Karpas-422 (cell line): ENCODE measurements around the gene OPA1. TPM values are rescaled to one million over a fixed set of nuclear protein-coding genes. Genes with fewer than 3 reads are reported as not detected.
A peak's percentile ranks its signal among the peaks of the same experiment; 100 is the strongest.

Experiments
- DNase-seq: peaks from one replicate; pipeline ENCODE4 v3.0.0-alpha.2; 2015
- H2AFZ ChIP-seq: fragments of 200-600 bp; sonication (generic); 2 replicates; pipeline ENCODE4 v1.6.1; 2014; ENCODE audit warnings: antibody characterized with exemption, low read length, mixed read lengths
- H3K27ac ChIP-seq: fragments of 200-600 bp; sonication (generic); 2 replicates; pipeline ENCODE4 v1.5.1; 2014; ENCODE audit warnings: mild to moderate bottlenecking, low read length, moderate library complexity
- H3K27me3 ChIP-seq: fragments of 200-600 bp; sonication (generic); 2 replicates; pipeline ENCODE4 v1.6.1; 2014; ENCODE audit warnings: low read length, mixed read lengths
- H3K36me3 ChIP-seq: fragments of 200-600 bp; sonication (generic); 2 replicates; pipeline ENCODE4 v1.6.1; 2014; ENCODE audit warnings: low read length, mixed read lengths; ENCODE audit not compliant: insufficient read depth
- H3K4me1 ChIP-seq: fragments of 200-600 bp; sonication (generic); 2 replicates; pipeline ENCODE4 v1.6.1; 2014; ENCODE audit warnings: mild to moderate bottlenecking, low read length, mixed read lengths
- H3K4me2 ChIP-seq: fragments of 200-600 bp; sonication (generic); 2 replicates; pipeline ENCODE4 v1.6.1; 2014; ENCODE audit warnings: low read length, low read depth, mild to moderate bottlenecking; ENCODE audit not compliant: poor library complexity, severe bottlenecking
- H3K4me3 ChIP-seq: fragments of 200-600 bp; sonication (generic); 2 replicates; pipeline ENCODE4 v1.5.1; 2014; ENCODE audit warnings: mild to moderate bottlenecking, antibody characterized with exemption, low read length, mixed read lengths
- H3K79me2 ChIP-seq: fragments of 200-600 bp; sonication (generic); 2 replicates; pipeline ENCODE4 v1.6.1; 2014; ENCODE audit warnings: mild to moderate bottlenecking, low read length, mixed read lengths
- H3K9ac ChIP-seq: fragments of 200-600 bp; sonication (generic); 2 replicates; pipeline ENCODE4 v1.6.0; 2014; ENCODE audit warnings: low read length
- H3K9me2 ChIP-seq: fragments of 200-600 bp; sonication (generic), shearing (Covaris generic); replicated peaks from 2 replicates; pipeline ENCODE4 v1.6.0; 2014; ENCODE audit warnings: mild to moderate bottlenecking, low read length, moderate library complexity; ENCODE audit not compliant: insufficient read depth
- H3K9me3 ChIP-seq: fragments of 300-700, 200-600 bp; sonication (generic); 2 replicates; pipeline ENCODE4 v1.6.1; 2014; ENCODE audit warnings: low read length, mixed read lengths
- H4K20me1 ChIP-seq: fragments of 200-600 bp; sonication (generic); 2 replicates; pipeline ENCODE4 v1.6.1; 2014; ENCODE audit warnings: mild to moderate bottlenecking, antibody characterized with exemption, low read length, low read depth; ENCODE audit not compliant: insufficient read depth
- total RNA-seq: library from RNA; depleted of rRNA; stranded (reverse); fragments of >200 nt; shearing (Covaris generic); gene quantifications from 2 replicates; pipeline ENCODE4 v1.2.3, GENCODE V29; 2014; ENCODE audit warnings: low replicate concordance

OPA1 gene
- total RNA-seq, 1 experiment from 2014 or later = 127 TPM

DNA sequence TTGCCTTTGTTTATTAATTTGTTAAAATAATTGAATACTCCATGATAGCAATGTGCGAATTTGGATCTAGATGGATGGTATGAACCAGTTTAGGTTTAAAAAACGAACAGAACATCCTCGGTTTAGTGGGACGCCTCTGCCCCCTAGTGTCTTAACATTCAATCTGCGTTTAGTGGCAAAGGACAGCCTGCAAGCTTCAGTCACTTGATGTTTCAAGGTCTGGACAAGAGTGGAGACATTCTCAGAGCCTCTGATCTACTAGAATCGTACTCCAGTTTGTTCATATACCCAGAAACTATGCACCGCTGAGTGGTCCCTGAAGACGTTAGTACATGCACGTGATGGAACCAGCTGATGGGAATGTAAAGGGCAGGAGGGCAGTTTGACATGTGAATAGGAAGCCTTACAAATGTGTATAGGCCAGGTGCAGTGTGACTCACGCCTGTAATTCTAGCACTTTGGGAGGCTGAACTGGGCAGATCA is 20.5 kb upstream of the OPA1 start:
- H3K4me1 ChIP-seq = peaks cover 15% of the 10 kb centered on the region
- no peak overlapping the region for H3K27ac ChIP-seq
- H2AFZ ChIP-seq = no peak overlapping the region
- no peak overlapping the region for H3K4me2 ChIP-seq
- H3K9me3 ChIP-seq = no peaks in the 10 kb centered on the region
- no peaks in the 10 kb centered on the region for H3K9me2 ChIP-seq
- H3K27me3 ChIP-seq = no peaks in the 10 kb centered on the region
- H3K9ac ChIP-seq = no peak overlapping the region
- H3K79me2 ChIP-seq = no peaks in the 10 kb centered on the region
- H3K4me3 ChIP-seq = no peak overlapping the region
- H4K20me1 ChIP-seq = no peaks in the 10 kb centered on the region
- peak; percentile 91 for DNase-seq
- no peaks in the 10 kb centered on the region for H3K36me3 ChIP-seq

DNA sequence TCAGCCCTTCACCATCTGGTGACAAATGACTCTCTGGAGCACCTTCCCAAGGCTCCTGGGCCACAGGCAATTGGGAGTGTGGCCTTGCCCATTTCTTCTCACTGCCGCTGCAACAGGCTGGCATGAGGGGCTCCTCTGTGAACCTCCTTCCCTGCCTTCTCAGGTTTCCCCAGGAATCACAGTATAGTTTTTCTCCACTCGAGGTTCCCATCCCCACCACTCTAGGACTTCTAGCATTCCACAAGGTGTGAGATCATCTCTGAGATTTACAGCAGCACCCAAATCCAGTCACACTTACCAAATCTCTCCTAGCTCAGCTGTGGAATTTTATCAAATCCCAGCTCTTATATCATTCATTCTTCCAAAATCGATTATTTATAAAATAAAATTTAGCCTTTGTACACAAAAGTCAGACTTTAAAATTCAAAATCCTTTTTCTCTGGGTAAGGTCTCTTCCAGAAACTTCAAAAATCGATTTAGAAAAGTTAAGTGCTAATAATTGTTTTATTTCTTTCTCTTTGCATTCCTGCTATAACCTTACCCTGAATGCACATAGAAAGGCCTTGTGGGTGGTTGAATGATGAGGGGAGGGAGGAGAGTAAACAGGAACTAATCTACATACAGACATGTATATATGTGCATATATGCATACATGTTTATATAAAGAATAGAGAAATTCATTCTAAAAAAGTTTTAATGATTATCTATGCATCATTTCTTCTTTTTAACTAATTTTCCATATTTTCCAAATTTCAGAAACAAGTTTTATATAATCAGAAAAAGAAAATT is 19.4 kb upstream of the OPA1 start:
- Histone ChIP-seq H4K20me1 (no peaks in the 10 kb centered on the region), H3K27me3 (no peaks in the 10 kb centered on the region), H3K9ac (no peak overlapping the region), H3K4me1 (peaks cover 13% of the 10 kb centered on the region), H3K4me3 (no peak overlapping the region), H3K9me3 (no peaks in the 10 kb centered on the region), H3K9me2 (no peaks in the 10 kb centered on the region), H3K36me3 (no peaks in the 10 kb centered on the region), H2AFZ (no peak overlapping the region), H3K79me2 (no peaks in the 10 kb centered on the region), H3K4me2 (no peak overlapping the region), H3K27ac (no peak overlapping the region)
- DNase-seq = no peak

DNA sequence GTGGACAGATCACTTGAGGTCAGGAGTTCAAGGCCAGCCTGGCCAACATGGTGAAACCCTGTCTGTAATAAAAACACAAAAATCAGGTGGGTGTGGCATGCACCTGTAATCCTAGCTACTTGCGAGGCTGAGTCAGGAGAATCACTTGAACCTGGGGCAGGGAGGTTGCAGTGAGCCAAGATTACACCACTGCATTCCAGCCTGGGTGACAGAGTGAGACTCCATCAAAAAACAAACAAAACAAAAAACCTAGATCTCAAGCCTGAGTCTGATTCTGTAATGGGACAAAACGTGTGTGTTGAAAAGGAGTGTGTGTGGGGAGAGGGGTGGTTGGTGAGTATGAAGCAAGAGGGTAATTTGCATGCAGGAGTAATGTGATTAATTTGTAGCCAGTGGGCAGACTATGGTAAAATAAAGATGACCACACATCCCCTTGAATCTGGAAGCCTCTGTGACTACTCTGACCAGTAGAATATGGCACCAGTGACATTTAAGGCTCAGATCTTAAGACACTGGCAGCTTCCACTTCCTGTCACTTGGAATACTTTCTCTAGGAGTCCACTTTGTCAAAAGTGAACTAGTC is 18.4 kb upstream of the OPA1 start:
- no peak overlapping the region for H2AFZ ChIP-seq
- no peaks in the 10 kb centered on the region for H3K36me3 ChIP-seq
- no peak for DNase-seq
- peaks cover 13% of the 10 kb centered on the region for H3K4me1 ChIP-seq
- no peaks in the 10 kb centered on the region for H4K20me1 ChIP-seq
- no peak overlapping the region for H3K4me2 ChIP-seq
- no peak overlapping the region for H3K4me3 ChIP-seq
- H3K27ac ChIP-seq = no peak overlapping the region
- no peaks in the 10 kb centered on the region for H3K9me3 ChIP-seq
- no peaks in the 10 kb centered on the region for H3K9me2 ChIP-seq
- no peaks in the 10 kb centered on the region for H3K79me2 ChIP-seq
- no peaks in the 10 kb centered on the region for H3K27me3 ChIP-seq
- no peak overlapping the region for H3K9ac ChIP-seq

DNA sequence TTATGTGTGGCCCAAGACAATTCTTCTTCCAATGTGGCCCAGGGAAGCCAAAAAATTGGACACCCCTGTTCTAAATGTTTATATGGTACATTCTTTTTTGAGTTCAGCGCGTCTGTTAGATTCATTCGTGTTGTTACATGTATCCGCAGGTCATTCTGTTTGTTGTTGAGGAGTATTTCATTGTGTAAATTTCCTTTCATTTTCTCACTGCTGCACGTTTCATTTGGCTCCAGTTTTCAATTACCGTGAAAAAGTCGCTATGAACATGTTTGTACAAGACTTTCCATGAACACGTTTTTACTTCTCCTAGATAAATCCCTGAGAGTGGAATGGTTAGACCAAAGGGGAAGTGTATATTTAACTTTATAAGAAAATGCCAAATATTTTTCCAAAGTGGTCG is 7.5 kb upstream of the OPA1 start:
- Histone ChIP-seq H3K4me1 (no peaks in the 10 kb centered on the region), H3K4me3 (no peak overlapping the region), H3K27ac (no peak overlapping the region), H3K9me2 (no peaks in the 10 kb centered on the region), H3K4me2 (no peak overlapping the region), H3K9me3 (no peaks in the 10 kb centered on the region), H4K20me1 (no peaks in the 10 kb centered on the region), H3K36me3 (no peaks in the 10 kb centered on the region), H3K27me3 (no peaks in the 10 kb centered on the region), H3K9ac (no peak overlapping the region), H3K79me2 (no peaks in the 10 kb centered on the region), H2AFZ (no peak overlapping the region)
- DNase-seq = no peak

DNA sequence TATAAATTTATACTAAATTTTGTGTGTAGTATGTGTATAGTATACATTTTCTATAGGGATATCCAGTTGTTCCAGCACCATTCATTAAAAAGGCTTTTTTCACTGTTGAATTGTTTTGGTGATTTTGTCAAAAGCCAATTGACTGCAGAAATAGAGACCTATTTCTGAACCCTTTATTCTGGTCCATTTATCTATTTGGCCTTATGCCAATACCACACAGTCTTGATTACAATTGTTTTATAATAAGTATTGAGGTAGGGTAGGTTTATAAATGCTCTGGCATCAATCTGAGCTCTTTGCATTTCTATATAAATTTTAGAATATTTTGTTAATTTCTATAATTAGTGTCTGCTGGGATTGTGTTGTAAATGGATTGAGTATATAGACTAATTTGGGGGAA is 6.5 kb upstream of the OPA1 start:
- peaks cover 3% of the 10 kb centered on the region for H3K4me1 ChIP-seq
- peaks cover 3% of the 10 kb centered on the region for H3K79me2 ChIP-seq
- no peaks in the 10 kb centered on the region for H3K27me3 ChIP-seq
- H3K9ac ChIP-seq = no peak overlapping the region
- no peak overlapping the region for H3K27ac ChIP-seq
- no peaks in the 10 kb centered on the region for H3K9me2 ChIP-seq
- H4K20me1 ChIP-seq = no peaks in the 10 kb centered on the region
- H3K9me3 ChIP-seq = no peaks in the 10 kb centered on the region
- no peak overlapping the region for H3K4me3 ChIP-seq
- no peak for DNase-seq
- no peak overlapping the region for H3K4me2 ChIP-seq
- H2AFZ ChIP-seq = no peak overlapping the region
- no peaks in the 10 kb centered on the region for H3K36me3 ChIP-seq

DNA sequence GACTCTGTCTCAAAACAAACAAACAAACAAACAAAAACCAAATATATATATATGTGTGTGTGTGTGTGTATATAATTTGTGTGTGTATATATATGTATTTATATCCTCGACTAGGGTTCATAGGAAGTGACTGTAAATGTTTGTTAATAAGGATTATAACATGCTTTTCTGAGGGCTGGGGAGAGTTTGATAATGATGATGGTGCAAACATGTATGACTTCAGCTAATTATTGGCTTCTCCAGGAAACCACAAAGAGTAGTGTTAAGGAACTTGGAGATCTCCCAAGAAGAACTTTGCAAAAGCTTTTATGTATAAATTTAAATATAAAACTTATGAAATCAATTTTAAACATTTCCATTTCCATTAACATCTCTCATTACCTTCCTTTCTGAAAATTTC is 3.9 kb upstream of the OPA1 start:
- Histone ChIP-seq H3K4me3 (no peak overlapping the region), H3K9ac (no peak overlapping the region), H4K20me1 (no peaks in the 10 kb centered on the region; the same call in 1 of the 2 replicates), H3K79me2 (peaks cover 29% of the 10 kb centered on the region), H3K36me3 (no peaks in the 10 kb centered on the region), H2AFZ (no peak overlapping the region), H3K9me3 (no peaks in the 10 kb centered on the region), H3K9me2 (no peaks in the 10 kb centered on the region), H3K27me3 (no peaks in the 10 kb centered on the region), H3K4me2 (no peak overlapping the region), H3K4me1 (peaks cover 15% of the 10 kb centered on the region), H3K27ac (no peak overlapping the region)
- DNase-seq = no peak

DNA sequence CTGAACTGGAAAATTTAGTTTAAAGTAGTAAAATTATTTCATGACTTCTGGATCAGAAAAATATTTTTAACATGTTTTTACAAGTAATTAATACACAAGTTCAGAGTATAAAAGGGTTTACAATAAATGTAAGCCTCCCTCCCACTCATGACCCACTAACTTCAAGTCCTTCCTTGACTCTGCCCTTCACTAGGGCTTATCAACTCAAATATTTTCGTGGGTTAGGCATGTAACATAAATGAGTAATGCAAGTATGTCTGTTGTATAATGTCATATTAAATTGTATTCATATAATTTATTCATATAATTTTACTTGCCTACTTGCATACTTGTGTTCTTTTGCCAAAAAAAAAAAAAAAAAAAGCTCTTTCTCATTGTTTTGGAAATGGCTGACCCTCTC is 3.4 kb upstream of the OPA1 start:
- Histone ChIP-seq H3K27me3 (no peaks in the 10 kb centered on the region), H3K27ac (no peak overlapping the region), H2AFZ (no peak overlapping the region), H3K36me3 (no peaks in the 10 kb centered on the region), H4K20me1 (no peaks in the 10 kb centered on the region; the same call in 1 of the 2 replicates), H3K4me1 (peaks cover 20% of the 10 kb centered on the region), H3K4me2 (no peak overlapping the region), H3K9me2 (no peaks in the 10 kb centered on the region), H3K9ac (no peak overlapping the region), H3K4me3 (no peak overlapping the region), H3K79me2 (peaks cover 34% of the 10 kb centered on the region), H3K9me3 (no peaks in the 10 kb centered on the region)
- no peak for DNase-seq

DNA sequence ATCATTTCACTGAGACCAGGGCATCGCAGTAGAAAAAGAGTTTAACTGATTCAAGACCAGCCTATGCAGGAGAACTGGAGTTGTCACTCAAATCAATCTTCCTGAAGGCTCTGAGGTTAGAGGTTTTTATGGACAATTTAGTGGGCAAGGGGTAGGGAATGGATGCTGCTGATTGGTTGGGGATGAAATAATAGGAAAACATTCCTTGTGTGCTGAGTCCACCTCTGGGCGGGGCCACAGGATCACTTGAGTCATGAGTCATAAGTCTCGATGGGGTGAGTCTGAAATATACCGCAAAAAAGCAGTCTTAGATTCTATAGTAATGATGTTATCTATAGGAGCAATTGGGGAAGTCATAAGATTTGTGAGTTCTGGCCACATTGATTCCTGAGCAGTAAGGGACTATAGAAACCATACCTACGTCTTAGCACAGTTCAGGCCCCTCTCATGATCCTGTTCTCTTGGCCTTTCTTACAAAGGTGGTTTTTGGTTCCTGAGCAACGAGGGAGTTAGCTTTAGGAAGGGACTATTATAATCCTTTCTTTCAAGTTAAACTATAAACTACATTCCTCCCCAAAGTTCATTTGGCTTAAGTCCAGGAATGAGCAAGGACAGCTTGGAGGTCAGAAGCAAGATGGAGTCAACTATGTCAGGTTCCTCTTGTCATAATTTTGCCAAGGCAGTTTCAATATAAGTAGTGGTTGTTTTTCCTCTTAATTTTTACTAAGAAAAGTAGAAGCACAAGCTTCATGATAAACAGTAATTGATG is 2.7 kb upstream of the OPA1 start:
- Histone ChIP-seq H2AFZ (no peak overlapping the region), H3K9me2 (no peaks in the 10 kb centered on the region), H3K4me2 (no peak overlapping the region)

More for the DNA sequence above, 2.7 kb upstream of the OPA1 start:
- no peak for DNase-seq
- no peaks in the 10 kb centered on the region for H3K36me3 ChIP-seq
- no peaks in the 10 kb centered on the region for H3K9me3 ChIP-seq
- no peaks in the 10 kb centered on the region for H3K27me3 ChIP-seq
- H3K79me2 ChIP-seq = peaks cover 40% of the 10 kb centered on the region
- H4K20me1 ChIP-seq = peaks cover 4% of the 10 kb centered on the region
- no peak overlapping the region for H3K9ac ChIP-seq
- peaks cover 26% of the 10 kb centered on the region for H3K4me1 ChIP-seq
- no peak overlapping the region for H3K27ac ChIP-seq
- no peak overlapping the region for H3K4me3 ChIP-seq
